IMR-90 (cell line): ENCODE data around the gene NWD2. TPM values are rescaled to one million over a fixed set of nuclear protein-coding genes. Genes with fewer than 3 reads are reported as not detected.

Source experiments
- ATAC-seq: fragments of 200-7000 bp; cut with Tn5 transposase; 2 replicates; pipeline ENCODE4 v1.9.1; 2020; ENCODE audit warnings: low read depth, mild to moderate bottlenecking, moderate library complexity
- BruUV-seq: library from RNA; stranded (reverse); fragments of 400-500 nt; replicated peaks from 2 replicates; lab custom pipeline; 2021; lab: Mats Ljungman, UMichigan
- CTCF ChIA-PET: fragments of 300-600 bp; formaldehyde crosslinking; extraction: SDS; loops from one replicate; lab custom pipeline; 2021; ENCODE audit warnings: antibody characterized with exemption; lab: Yijun Ruan, JAX
- POLR2A ChIA-PET: fragments of 300-600 bp; sonication (Branson Sonifier 250); formaldehyde crosslinking; loops from one replicate; lab custom pipeline; 2022; ENCODE audit warnings: antibody characterized with exemption; ENCODE audit not compliant: unreplicated experiment; lab: Charles Lee
- DNase-seq: peaks from one replicate; pipeline ENCODE4 v3.0.0; 2013
- H2AFZ ChIP-seq: replicated peaks from 2 replicates; pipeline ENCODE3; 2013; ENCODE audit warnings: low read length, mild to moderate bottlenecking; ENCODE audit not compliant: poor library complexity
- H2AK5ac ChIP-seq: 2 replicates; pipeline ENCODE4 v1.6.1; 2013; ENCODE audit warnings: low read depth, low read length, inconsistent platforms
- H2AK9ac ChIP-seq: replicated peaks from 2 replicates; pipeline ENCODE3; 2013; ENCODE audit warnings: mild to moderate bottlenecking, low read depth, low read length, moderate library complexity; ENCODE audit not compliant: poor library complexity
- H2BK120ac ChIP-seq: 2 replicates; pipeline ENCODE4 v1.6.1; 2013; ENCODE audit warnings: low read depth, low read length, inconsistent platforms
- H2BK15ac ChIP-seq: 3 replicates; pipeline ENCODE4 v1.6.1; 2013; ENCODE audit warnings: low read depth, low read length, inconsistent platforms
- H2BK20ac ChIP-seq: 2 replicates; pipeline ENCODE4 v1.6.1; 2013; ENCODE audit warnings: low read depth, mild to moderate bottlenecking, inconsistent platforms, low read length, moderate library complexity
- H2BK5ac ChIP-seq: 2 replicates; pipeline ENCODE4 v1.6.1; 2013; ENCODE audit warnings: mild to moderate bottlenecking, low read depth, low read length, inconsistent platforms; ENCODE audit not compliant: poor library complexity, severe bottlenecking
- H3K14ac ChIP-seq: replicated peaks from 2 replicates; pipeline ENCODE4 v1.6.1; 2013; ENCODE audit warnings: low read depth, low read length, inconsistent platforms
- H3K18ac ChIP-seq: 2 replicates; pipeline ENCODE4 v1.6.1; 2013; ENCODE audit warnings: low read depth, low read length, control low read depth
- H3K23ac ChIP-seq: 2 replicates; pipeline ENCODE4 v1.6.1; 2013; ENCODE audit warnings: low read depth, low read length, inconsistent platforms
- H3K27ac ChIP-seq: 2 replicates; pipeline ENCODE4 v1.5.1; 2013; ENCODE audit warnings: mild to moderate bottlenecking, control low read depth, low read length; ENCODE audit not compliant: insufficient read depth
- H3K27me3 ChIP-seq: 2 replicates; pipeline ENCODE4 v1.6.1; 2013; ENCODE audit warnings: low read length; ENCODE audit not compliant: control insufficient read depth, insufficient read depth
- H3K36me3 ChIP-seq: 2 replicates; pipeline ENCODE4 v1.6.1; 2013; ENCODE audit warnings: low read length, mixed read lengths; ENCODE audit not compliant: control insufficient read depth, insufficient read depth
- H3K4ac ChIP-seq: 2 replicates; pipeline ENCODE4 v1.6.1; 2013; ENCODE audit warnings: low read depth, low read length, inconsistent platforms
- H3K4me1 ChIP-seq: 2 replicates; pipeline ENCODE4 v1.6.1; 2013; ENCODE audit warnings: low read length, mixed read lengths; ENCODE audit not compliant: control insufficient read depth, insufficient read depth
- H3K4me2 ChIP-seq: 2 replicates; pipeline ENCODE4 v1.6.1; 2013; ENCODE audit warnings: low read depth, mild to moderate bottlenecking, control low read depth, low read length, moderate library complexity
- H3K4me3 ChIP-seq: 2 replicates; pipeline ENCODE4 v1.5.1; 2013; ENCODE audit warnings: low read depth, mild to moderate bottlenecking, control low read depth, low read length, moderate library complexity; ENCODE audit not compliant: insufficient read depth
- H3K56ac ChIP-seq: 2 replicates; pipeline ENCODE4 v1.6.1; 2013; ENCODE audit warnings: low read length, inconsistent platforms; ENCODE audit not compliant: insufficient read depth; ENCODE audit errors: extremely low read depth
- H3K79me1 ChIP-seq, 2 experiments: 2 replicates each; pipeline ENCODE4 v1.6.1; 2013; ENCODE audit warnings: low read length in 2 of 2, inconsistent platforms in 1 of 2, low read depth in 1 of 2
- H3K9ac ChIP-seq: 2 replicates; pipeline ENCODE4 v1.6.1; 2013; ENCODE audit warnings: low read depth, low read length, control low read depth
- H3K9me1 ChIP-seq: 2 replicates; pipeline ENCODE4 v1.6.1; 2013; ENCODE audit warnings: low read length, inconsistent platforms; ENCODE audit not compliant: insufficient read depth
- H3K9me3 ChIP-seq: 2 replicates; pipeline ENCODE4 v1.6.1; 2013; ENCODE audit warnings: low read length; ENCODE audit not compliant: control insufficient read depth, insufficient read depth
- H4K20me1 ChIP-seq: 2 replicates; pipeline ENCODE4 v1.6.1; 2013; ENCODE audit warnings: low read length, inconsistent platforms; ENCODE audit not compliant: insufficient read depth
- H4K5ac ChIP-seq: 2 replicates; pipeline ENCODE4 v1.6.1; 2013; ENCODE audit warnings: mild to moderate bottlenecking, low read depth, low read length, control low read depth
- H4K8ac ChIP-seq, 2 experiments: 2 replicates each; pipeline ENCODE4 v1.6.1; 2013; ENCODE audit warnings: low read depth in 2 of 2, low read length in 2 of 2, control low read depth in 1 of 2, inconsistent platforms in 1 of 2
- H4K91ac ChIP-seq: 2 replicates; pipeline ENCODE4 v1.6.1; 2013; ENCODE audit warnings: low read depth, low read length, inconsistent platforms; ENCODE audit not compliant: insufficient read depth
- ELK1 ChIP-seq: fragments of 150-350 bp; IDR thresholded peaks from 2 replicates; pipeline ENCODE4 v1.6.1; 2016; ENCODE audit warnings: low read depth, mild to moderate bottlenecking, low read length, moderate library complexity, borderline replicate concordance
- POLR2A ChIP-seq: IDR thresholded peaks from 2 replicates; pipeline ENCODE4 v1.6.1; 2012; ENCODE audit warnings: mild to moderate bottlenecking, low read depth, low read length
- RFX5 ChIP-seq: IDR thresholded peaks from 2 replicates; pipeline ENCODE4 v1.8.0; 2012; ENCODE audit warnings: low read depth, mild to moderate bottlenecking, low read length, moderate library complexity
- WGBS, 2 experiments: methylation state at CpG; one replicate each; pipeline versions ENCODE4 v1.1.5 to v1.1.7; 2013; ENCODE audit warnings: missing lambda C conversion rate in 2 of 2; ENCODE audit not compliant: insufficient read length in 1 of 2; ENCODE audit errors: extremely low coverage in 2 of 2; 5-methylcytosine and 5-hydroxymethylcytosine counted together
- dilution Hi-C: fragments of 300-500 bp; cut with HindIII; formaldehyde crosslinking; loops from one replicate; pipeline ENCODE4 v1.14.3; 2018; ENCODE audit warnings: low sequenced_read_pairs; ENCODE audit not compliant: unreplicated experiment
- in situ Hi-C: fragments of 300-500 bp; cut with MboI; formaldehyde crosslinking; loops from 3 replicates; pipeline ENCODE4 v1.14.3; 2019; ENCODE audit warnings: low sequenced_read_pairs, inconsistent platforms, mixed read lengths
- intact Hi-C: fragments of 100-400 bp; cut with micrococcal nuclease; formaldehyde crosslinking; loops from 2 replicates; pipeline ENCODE4 v1.10.0; 2022
- polyA plus RNA-seq, 3 experiments: library from polyadenylated mRNA; depleted of rRNA; stranded (reverse); fragments of >200 nt; gene quantifications; 2 replicates each; pipeline ENCODE4 v1.2.3, GENCODE V29; 2012; ENCODE audit warnings: low replicate concordance in 1 of 3
- total RNA-seq: library from RNA; depleted of rRNA; stranded (reverse); fragments of >200 nt; gene quantifications from 2 replicates; pipeline ENCODE4 v1.2.3, GENCODE V29; 2012

The NWD2 gene
- total and polyA plus RNA-seq, 2 of the 4 experiments (the other 2 are of a cell fraction) = not detected

DNA sequence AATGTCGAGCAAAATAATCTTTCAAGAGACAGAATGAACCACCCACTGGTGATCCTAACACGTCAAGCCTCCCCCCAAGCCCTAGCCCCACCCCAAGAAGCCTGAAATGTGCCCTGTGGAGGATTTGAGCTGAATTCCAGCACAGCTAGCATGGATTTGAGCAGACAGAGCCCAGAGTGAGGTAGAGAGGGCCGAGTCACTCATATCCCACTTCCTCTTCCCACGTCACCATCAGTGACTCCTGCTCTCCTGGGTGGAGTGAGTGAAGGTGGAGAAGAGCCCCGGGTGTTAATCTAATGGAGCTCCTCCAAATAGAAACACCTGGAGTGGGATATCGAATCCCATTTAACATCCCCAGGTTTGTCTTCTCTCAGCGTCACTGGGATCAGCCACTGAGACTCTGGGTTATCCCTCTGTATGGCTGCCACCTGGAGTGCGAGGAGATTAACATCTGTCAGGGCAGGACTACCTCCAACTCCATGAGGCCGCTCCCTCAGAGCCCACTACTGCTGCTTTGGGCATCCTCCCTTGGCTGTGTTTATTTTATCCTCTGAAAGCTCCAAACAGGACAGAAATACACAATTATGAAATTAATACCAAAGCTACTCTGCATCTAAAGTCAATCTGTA is 136.6 kb downstream of the NWD2 start:
- Histone ChIP-seq H3K18ac (no peak overlapping the region), H3K9me1 (no peaks in the 10 kb centered on the region), H2BK20ac (no peak overlapping the region), H3K4me3 (no peak overlapping the region), H3K79me1 (no peaks in the 10 kb centered on the region), H4K91ac (no peak overlapping the region), H4K5ac (no peak overlapping the region), H3K27ac (no peak overlapping the region), H2BK15ac (no peak overlapping the region), H3K23ac (no peak overlapping the region), H4K20me1 (no peaks in the 10 kb centered on the region), H3K27me3 (no peaks in the 10 kb centered on the region), H3K9ac (no peak overlapping the region), H3K4me2 (no peak overlapping the region), H3K4ac (no peak overlapping the region), H3K14ac (no peak overlapping the region), H4K8ac (no peak overlapping the region), H3K36me3 (no peaks in the 10 kb centered on the region), H2AK9ac (no peak overlapping the region), H3K56ac (no peak overlapping the region; the same call in 1 of the 2 replicates), H2AK5ac (no peak overlapping the region), H2AFZ (no peak overlapping the region), H2BK5ac (no peak overlapping the region), H3K9me3 (no peaks in the 10 kb centered on the region), H2BK120ac (no peak overlapping the region), H3K4me1 (no peaks in the 10 kb centered on the region)
- 33% methylated on average over 1 of the region's 9 CpGs; no CpG with 5 or more reads in 1 of the 2 experiments for WGBS, 2 experiments
- TF ChIP-seq POLR2A (no peak), ELK1 (no peak), RFX5 (no peak)
- POLR2A ChIA-PET = no interaction called here
- dilution Hi-C loops = no loop called here
- CTCF ChIA-PET = no interaction called here
- intact Hi-C loops = no loop called here
- DNase-seq (no peak), ATAC-seq (no peak)
- no TSS peak for BruUV-seq
- in situ Hi-C loops = loop anchor here (25.0 kb wide), 1 partner anchor 1019 kb away; no protein-coding TSS in a partner anchor
